NCI-H69 (cell line): ENCODE data around the gene DDI2.
"Not testable (repeated sequence)": the region's sequence is repeated elsewhere in the genome, so short reads cannot be mapped to it uniquely, and the experiment has no call there.

Experiments
- DNase-seq: peaks from one replicate; lab custom pipeline; 2025; lab: John Stamatoyannopoulos, UW

Gene DDI2

GRCh38 chr1:15617173-15618076 lies at the start of gene DDI2:
DDI2 (plus strand) TSS chr1:15617458; CDS start chr1:15617671, 213 bp downstream.
- DNase-seq: peak; percentile 96

GRCh38 chr1:15568387-15569073 lies 48.7 kb upstream of the DDI2 start:
- DNase-seq: no peak

GRCh38 chr1:15570861-15571260 lies 46.4 kb upstream of the DDI2 start:
- DNase-seq: no peak

- no peak for DNase-seq
Measured at GRCh38 chr1:15571266-15571665, 46.0 kb upstream of the DDI2 start.

GRCh38 chr1:15573477-15573876 lies 43.8 kb upstream of the DDI2 start:
- DNase-seq: no peak

GRCh38 chr1:15574741-15575140 lies 42.5 kb upstream of the DDI2 start:
- no peak for DNase-seq

DNA sequence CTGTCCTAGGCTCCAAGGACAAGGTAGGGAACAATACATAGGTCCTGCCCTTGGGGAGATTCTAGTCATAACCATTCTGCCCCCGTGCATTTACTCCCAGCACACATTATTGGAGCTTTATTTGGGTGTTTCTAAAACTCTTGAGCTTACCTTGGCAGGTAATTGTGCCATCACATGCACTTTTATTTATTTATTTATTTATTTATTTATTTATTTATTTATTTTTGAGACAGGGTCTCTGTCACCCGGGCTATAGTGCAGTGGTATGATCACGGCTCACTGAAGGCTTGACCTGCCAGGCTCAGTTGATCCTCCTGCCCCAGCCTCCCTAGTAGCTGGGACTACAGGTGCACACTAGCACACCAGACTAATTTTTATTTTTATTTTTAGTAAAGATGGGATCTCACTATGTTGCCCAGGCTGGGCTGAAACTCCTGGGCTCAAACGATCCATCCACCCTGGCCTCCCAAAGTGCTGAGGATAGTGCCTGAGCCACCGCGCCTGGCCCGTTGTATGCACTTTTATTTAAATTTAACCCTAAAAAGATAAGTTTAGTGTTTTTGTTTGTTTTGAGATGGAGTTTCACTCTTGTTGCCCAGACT lies 41.6 kb upstream of the DDI2 start:
- DNase-seq: no peak

GRCh38 chr1:15577691-15578090 lies 39.6 kb upstream of the DDI2 start:
- DNase-seq: peak; percentile 44

DNA sequence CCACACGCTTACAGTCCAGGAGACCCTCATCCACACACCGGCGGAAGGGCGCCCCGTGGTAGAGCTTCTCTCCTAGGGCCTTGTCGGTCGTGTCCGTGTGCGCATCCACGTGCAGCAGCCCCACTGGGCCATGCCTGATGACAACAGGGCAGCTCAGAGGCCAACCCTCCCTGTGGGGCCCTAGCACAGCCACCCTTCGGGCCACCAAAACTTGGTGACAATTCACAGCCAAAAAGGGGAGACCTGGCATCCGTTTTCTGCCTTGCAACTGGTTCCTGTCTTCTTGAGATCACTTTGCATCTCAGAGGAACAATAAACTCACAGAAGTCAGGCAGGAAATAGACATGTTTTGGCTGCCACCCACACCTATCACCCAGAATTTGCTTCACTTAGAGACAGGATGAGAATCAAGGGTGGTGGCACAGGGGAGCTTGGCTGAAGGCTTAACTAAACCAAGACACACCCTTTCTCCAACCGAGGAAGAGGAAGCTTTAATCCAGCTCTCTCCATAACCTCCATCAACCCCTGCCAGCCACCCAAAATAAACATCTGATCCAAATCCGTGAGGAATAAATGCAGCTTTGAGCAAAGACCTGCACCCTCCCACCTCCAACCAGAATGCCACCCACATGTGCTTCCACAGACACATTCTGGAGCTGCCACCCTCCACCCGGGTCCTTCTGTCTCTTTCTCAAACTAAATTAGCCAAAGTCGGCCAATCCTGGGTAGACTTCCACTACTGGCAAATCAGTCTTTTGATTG lies 38.2 kb upstream of the DDI2 start:
- DNase-seq: no peak

DNA sequence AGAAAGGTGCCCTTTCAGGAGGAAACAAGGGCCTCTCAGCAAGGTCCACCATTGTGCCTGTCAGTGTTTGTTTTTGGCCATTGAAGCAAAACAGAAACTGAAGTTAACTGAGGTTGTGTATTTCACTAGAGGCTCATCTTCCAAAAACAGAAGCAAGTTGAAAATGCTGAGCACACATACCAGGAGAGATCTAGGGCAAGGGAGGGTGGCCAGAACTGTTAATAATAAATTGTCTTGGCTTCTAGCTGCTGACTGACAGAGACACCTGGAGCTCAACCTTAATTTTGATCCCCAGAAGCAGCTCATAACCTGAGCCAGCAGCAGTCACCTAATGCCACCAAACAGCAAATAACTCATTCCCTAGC lies 37.6 kb upstream of the DDI2 start:
- no peak for DNase-seq

DNA sequence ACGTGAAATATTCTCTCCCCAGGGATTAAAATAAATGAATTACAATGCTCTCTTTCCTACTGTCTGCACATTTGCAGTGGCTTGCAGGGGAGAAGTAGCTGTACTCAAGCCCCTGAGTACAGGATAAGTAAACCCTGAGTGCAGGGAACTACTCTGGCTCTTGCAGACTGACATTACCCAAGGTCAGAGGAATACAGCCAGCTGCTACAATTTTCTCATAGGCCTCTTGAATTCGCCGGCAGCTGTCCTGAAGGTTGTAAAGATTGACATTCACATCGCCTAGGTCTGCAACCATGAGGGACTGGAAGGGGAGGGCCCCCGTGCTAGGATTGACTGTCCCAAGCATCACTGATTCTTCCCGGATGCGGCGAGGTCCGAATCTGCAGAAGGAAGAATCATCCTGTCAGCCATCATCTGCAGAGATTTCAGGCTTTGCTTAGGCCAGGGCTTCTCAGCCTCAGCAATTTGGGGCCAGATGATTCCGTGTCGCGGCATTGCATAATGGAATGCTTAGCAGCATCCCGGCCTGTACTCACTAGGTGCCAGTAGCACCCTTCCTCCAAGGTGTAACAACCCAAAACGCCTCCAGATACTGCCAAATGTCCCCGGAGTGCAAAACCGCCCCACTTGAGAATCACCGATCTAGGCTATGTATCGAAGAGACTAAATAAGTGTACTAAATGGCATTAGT lies 34.1 kb upstream of the DDI2 start:
- DNase-seq: no peak

GRCh38 chr1:15584489-15585363 lies 32.5 kb upstream of the DDI2 start, which contains the start of gene AGMAT:
AGMAT (minus strand) TSS chr1:15585051; CDS start chr1:15584967, 84 bp downstream.
- DNase-seq: peak; percentile 43

GRCh38 chr1:15592285-15592684 lies 25.0 kb upstream of the DDI2 start:
- no peak for DNase-seq

GRCh38 chr1:15595809-15596617 lies 21.2 kb upstream of the DDI2 start:
- no peak for DNase-seq

GRCh38 chr1:15598436-15598835 lies 18.8 kb upstream of the DDI2 start:
- no peak for DNase-seq

GRCh38 chr1:15603050-15603965 lies 13.9 kb upstream of the DDI2 start:
- DNase-seq: peak; percentile 96

- DNase-seq: not testable (repeated sequence)
Measured at GRCh38 chr1:15603966-15604282, 13.3 kb upstream of the DDI2 start.

GRCh38 chr1:15604400-15604799 lies 12.9 kb upstream of the DDI2 start:
- not testable (repeated sequence) for DNase-seq
